ENCODE results near the gene MARVELD3.
"Not testable (repeated sequence)": the region's sequence is repeated elsewhere in the genome, so short reads cannot be mapped to it uniquely, and the experiment has no call there.

The MARVELD3 gene

GRCh38 chr16:71626018-71626857 is at the start of gene MARVELD3:
Gene MARVELD3 (plus strand): TSS chr16:71626184. CDS start chr16:71626230, 46 bp downstream.
- peak; percentile 77 for DNase-seq

- DNase-seq, result no peak
Measured at GRCh38 chr16:71576971-71577370, 49.0 kb upstream of the MARVELD3 start, which contains the start of gene TAT. Gene TAT (minus strand): TSS chr16:71577092. CDS start chr16:71576415, 677 bp downstream.

DNA sequence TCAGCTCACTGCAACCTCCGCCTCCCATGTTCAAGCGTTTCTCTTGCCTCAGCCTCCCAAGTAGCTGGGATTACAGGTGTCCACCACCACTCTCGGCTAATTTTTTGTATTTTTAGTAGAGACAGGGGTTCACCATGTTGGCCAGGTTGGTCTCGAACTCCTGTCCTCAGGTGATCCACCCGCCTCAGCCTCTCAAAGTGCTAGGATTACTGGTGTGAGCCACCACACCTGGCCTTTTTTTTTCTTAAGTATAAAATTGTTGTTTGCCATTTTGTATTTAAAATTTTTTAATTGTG is 43.5 kb upstream of the MARVELD3 start:
- DNase-seq, result not testable (repeated sequence)

- no peak for DNase-seq
Measured at GRCh38 chr16:71584543-71585317, 41.3 kb upstream of the MARVELD3 start.

GRCh38 chr16:71585318-71585703 is 40.7 kb upstream of the MARVELD3 start:
- DNase-seq, result no peak

GRCh38 chr16:71589334-71589733 is 36.6 kb upstream of the MARVELD3 start:
- DNase-seq, result not testable (repeated sequence)

- not testable (repeated sequence) for DNase-seq
Measured at GRCh38 chr16:71590071-71590470, 35.9 kb upstream of the MARVELD3 start.

GRCh38 chr16:71590584-71590983 is 35.4 kb upstream of the MARVELD3 start:
- no peak for DNase-seq

DNA sequence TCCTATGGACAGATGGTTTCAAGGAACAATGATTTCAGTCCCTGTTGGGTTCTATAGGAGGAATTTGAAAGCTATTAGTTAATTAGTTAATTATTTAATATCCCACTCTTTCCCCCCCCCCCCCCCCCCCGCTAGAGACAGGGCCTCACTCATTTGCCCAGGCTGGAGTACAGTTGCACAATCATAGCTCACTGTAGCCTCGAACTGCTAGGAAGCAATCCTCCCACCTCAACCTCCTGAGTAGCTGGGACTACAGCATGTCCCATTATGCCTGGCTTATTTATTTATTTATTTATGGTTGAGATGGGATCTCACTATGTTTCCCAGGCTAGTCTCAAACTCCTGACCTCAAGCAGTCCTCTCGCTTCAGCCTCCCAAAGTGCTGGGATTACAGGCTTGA is 34.1 kb upstream of the MARVELD3 start:
- DNase-seq, result no peak

DNA sequence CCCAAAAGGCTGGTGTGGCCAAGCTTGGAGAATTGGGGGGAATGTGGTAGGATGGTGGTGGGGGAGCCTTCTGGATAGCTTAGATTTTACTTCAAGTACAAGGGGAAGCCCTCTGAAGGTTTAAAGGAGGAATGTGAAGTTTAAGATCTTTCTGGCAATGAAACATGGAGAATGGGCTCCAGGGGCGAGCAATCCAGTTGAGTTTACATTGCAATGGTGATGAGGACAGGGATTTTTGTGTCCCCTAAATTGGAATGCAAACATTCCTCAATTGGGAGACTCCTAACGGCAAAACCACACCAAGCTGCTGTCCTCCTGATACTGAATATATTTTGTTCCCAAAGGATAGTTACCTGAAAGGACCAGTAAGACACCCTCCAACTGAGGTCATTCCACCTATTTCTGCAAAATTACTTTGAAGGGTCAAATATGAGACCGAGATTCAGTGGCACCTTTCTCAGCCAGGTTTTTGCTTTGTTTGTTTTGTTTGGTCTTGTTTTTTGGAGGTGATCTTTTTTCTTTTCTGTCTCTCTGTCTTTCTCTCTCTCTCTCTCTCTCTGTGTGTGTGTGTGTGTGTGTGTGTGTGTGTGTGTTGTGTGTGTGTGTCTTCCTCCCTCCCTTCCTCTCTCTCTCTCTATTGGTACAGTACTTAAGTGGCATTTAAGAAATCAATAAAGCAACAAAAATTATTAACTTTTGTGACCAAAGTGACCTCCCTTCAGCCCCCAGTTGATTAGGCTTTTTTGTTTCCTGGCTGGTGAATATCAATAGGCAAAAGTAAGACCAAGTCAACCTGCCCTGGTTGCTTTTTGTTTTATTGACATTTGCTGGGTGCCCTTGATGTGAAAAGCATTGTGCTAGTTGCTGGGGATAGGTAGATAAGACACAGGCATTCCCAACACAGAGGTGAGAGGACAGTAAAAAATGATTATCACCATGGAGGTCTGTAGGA is 32.7 kb upstream of the MARVELD3 start:
- DNase-seq, result no peak

DNA sequence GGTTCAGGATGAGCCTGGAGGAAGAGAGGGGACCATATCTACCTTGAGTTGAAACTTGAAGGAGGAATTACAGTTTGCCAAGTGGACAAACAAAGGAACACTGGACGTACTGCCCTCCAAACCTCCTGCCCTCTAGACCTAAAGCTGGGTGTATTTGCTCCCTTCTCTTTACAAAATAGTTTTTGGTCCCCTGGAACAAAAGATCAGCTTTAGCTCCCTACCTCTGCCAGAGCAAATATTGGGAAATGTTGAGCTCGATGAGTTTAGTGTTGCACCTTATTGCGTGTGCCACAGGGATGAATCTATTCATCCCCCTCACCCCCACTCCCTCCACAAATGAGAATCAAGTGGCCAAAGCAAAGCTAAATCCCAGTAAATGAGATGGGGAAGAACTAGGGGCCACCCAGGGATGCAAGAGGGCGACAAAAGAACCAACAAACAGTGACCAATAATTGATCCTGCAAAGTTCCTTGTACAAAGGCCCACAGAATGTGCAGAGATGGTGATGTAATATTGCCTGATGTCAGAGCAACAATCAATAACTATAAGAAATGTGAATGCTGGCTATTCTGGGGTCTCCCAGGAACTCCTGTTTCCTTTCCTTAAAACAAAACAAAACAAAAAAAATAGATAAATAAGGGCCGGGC is 31.9 kb upstream of the MARVELD3 start:
- no peak for DNase-seq

- DNase-seq, result not testable (repeated sequence)
Measured at GRCh38 chr16:71595340-71595826, 30.6 kb upstream of the MARVELD3 start.

- not testable (repeated sequence) for DNase-seq
Measured at GRCh38 chr16:71598426-71598825, 27.6 kb upstream of the MARVELD3 start.

GRCh38 chr16:71600822-71601221 is 25.2 kb upstream of the MARVELD3 start:
- DNase-seq, result no peak

DNA sequence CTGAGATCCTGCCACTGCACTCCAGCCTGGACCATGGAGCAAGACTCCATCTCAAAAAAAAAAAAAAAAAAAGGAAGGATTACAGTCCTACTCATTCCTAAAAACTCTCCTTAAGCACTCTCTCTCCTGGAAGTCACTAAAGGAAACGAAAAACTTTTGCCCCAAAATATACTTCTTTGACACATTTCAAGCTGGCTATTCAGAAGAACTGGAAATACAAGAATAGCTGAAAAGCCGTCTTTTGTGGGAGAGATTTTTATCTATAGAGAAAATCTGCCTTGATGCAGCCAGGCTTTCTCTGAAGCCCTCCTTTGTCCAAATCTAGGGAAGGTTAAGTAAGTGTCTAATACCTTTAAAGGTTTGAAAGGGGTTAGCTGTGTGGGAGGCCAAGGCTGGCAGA is 16.9 kb upstream of the MARVELD3 start:
- no peak for DNase-seq

DNA sequence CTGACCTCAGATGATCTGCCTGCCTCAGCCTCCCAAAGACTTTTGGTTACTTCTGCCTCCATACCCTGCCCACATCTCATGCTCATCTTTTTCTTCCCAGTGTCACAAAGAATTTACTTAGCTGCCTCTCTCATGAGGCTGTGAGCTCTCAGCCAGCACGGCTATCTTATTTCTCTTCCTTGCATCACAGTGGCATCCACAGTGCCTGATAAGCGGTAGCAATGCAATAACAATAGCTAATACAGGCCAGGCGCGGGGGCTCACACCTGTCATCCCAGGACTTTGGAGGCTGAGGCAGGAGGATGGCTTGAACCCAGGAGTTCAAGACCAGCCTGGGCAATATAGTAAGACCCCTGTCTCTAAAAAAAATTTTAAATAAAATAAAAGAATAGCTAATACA is 15.5 kb upstream of the MARVELD3 start:
- no peak for DNase-seq

DNA sequence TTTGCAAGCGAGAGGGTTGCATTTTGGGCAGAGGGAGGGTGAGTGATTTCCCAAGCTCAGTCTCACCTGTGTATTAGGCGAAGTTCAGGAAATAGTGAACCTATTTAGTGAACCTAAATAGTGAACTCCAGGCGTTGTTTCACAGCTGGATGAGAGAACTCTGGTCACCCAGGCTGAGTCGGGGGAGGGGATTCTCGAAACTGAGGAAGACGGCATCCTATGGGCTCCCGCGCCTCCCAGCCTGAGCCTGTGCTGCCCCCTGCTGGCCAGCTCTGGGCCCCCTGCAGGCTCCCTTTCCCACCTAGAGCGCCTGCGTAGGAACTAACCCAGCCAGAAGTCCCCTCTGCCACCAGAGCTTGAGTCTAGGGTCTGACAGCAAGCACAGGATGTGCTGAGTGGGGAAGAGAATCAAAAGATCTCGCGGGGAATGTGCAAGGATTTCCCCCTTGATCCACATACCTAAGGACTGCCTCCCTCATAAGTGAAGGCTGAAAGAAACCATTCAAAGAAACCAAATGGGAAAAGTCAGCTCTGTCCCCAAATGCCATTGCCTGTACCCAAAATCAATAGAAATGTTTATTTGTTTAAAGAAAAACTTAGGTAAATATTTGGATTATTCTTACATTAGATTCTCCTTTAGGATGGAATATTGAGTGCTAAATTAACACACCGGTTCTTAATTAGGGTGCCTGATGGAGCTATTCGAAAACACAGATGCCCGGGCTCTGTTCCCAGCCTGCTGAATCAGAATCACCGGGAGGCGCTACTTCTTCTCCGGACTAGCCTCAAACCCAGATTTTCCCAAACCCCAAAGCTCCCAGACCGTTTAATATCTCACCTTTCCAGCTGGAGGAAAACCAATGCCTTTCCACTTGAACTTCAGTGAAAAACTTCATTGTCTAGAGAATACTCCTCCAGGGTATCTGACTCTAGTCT is 14.8 kb upstream of the MARVELD3 start:
- DNase-seq, result peak; percentile 39

GRCh38 chr16:71614956-71615355 is 11.0 kb upstream of the MARVELD3 start:
- not testable (repeated sequence) for DNase-seq

- no peak for DNase-seq
Measured at GRCh38 chr16:71618429-71618828, 7.6 kb upstream of the MARVELD3 start.

- DNase-seq, result no peak
Measured at GRCh38 chr16:71622088-71622487, 3.9 kb upstream of the MARVELD3 start.

DNA sequence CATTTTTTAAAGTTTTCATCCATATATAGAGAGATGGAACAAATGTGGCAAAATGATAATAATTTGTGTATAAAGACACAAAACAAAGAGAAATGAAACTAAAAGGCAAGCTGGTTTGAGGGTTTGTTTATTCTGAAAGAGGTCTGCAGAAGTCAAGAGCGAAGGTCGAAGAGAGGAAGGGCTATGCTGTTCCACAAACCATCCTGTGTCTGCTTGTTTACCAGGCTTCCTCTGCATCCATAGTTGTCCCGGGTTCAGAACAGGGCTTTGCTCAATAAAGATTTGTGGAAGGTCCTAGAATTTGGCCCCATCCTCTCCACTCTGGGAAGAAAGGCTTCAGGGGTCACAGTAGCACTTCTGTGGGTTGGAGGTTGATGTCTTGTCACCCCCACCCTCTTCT is 2.4 kb upstream of the MARVELD3 start:
- no peak for DNase-seq

All from NCI-H69 (cell line).